Skeletal muscle tissue (tissue), 2 donors: ENCODE results near the gene PDCL3. TPM values are rescaled to one million over a fixed set of nuclear protein-coding genes. Genes with fewer than 3 reads are reported as not detected.

Source experiments
- small RNA-seq: library from RNA; depleted of rRNA; stranded (forward); fragments of <200 nt; gene quantifications from one replicate; pipeline ENCODE3, GENCODE V24; 2014
- total RNA-seq: library from RNA; depleted of rRNA; stranded (reverse); fragments of >200 nt; gene quantifications from one replicate; pipeline ENCODE4 v1.2.3, GENCODE V29; 2014

PDCL3 gene
- total RNA-seq, 1 donor from 2014 or later, result 15.7 TPM

Small RNAs within 50 kb of the gene (small RNA-seq; reads per million reads assigned to genes)
- gene HMGN2P22, result not detected

Other genes starting within 250 kb of the PDCL3 start
- 1.0 TPM for gene LONRF2, start 240.5 kb upstream of the PDCL3 start, total RNA-seq
- gene CHST10, start 145.3 kb upstream of the PDCL3 start, total RNA-seq, result 12.5 TPM
- not detected for gene NMS, start 92.5 kb upstream of the PDCL3 start, total RNA-seq